Inferior parietal cortex (tissue), 1 donor: ENCODE data around the gene MPI.
A peak's percentile ranks its signal among the peaks of the same experiment; 100 is the strongest.
"Not testable (repeated sequence)": the region's sequence is repeated elsewhere in the genome, so short reads cannot be mapped to it uniquely, and the experiment has no call there.

Experiments
- DNase-seq: peaks from one replicate; pipeline ENCODE4 v3.0.0-alpha.2; 2016; ENCODE audit errors: extremely low spot score

Gene MPI

GRCh38 chr15:74933573-74933972, 43.7 kb downstream of the MPI start:
- DNase-seq = no peak

- DNase-seq = not testable (repeated sequence)
Observed at GRCh38 chr15:74935193-74935592, 45.4 kb downstream of the MPI start.

DNA sequence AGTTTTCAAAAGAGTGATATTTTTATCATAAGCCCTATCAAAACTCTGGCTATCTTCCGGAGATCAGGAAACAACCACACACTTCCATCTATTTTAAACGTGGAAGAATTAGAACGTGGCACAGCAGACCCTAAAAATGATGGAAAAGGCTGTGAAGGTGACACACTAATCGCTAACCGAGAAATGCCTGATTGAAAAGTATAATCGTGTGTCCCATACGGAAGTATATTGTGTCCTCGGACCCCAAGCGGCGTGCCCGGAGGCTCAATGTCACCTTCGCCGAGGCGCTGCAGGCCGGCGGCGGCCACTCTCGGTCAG, 47.4 kb downstream of the MPI start:
- peak; percentile 29 for DNase-seq

DNA sequence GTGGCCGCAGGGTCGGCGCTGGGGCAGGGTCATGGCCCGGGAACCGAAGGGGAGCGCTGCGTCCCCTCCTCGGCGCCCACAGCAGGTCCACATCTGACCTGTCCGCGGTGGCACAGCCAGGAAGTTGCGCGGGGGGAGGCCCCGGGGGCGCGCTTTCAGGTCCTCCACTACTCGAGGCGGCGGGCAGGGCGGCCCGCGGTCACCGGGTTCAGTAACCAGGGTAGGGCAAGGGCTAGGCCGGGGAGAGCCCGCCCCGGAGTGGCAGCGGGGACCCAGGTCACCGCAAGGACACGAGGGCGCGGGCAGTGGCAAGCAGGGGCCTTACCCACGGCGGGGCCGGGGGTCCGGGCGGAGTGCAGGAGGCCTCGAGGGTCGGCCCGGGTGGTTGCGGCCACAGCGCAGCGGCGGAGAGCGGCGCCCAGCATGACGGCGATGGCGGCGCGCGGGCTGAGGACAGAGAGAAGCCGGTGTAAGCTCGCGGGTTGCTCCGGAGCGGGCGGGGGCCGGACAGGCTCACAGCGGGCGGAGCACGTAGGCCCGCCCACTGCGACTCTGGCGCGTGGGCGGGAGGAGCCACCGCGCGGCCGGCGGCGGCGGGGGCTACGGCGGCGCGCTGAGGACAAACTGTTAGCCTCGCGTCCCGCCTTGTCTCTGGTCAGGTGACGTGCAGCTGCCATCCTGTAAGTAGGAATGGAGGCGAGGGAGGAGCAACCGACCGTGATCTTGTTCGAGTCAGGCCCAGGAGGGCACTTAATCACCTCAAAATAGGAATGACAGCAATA, 47.9 kb downstream of the MPI start, which contains the start of gene COX5A:
TSS of gene COX5A (minus strand) at position 484 of the 782 bp plus-strand sequence. CDS start at position 425, 59 bp downstream.
- DNase-seq = peak; percentile 93

DNA sequence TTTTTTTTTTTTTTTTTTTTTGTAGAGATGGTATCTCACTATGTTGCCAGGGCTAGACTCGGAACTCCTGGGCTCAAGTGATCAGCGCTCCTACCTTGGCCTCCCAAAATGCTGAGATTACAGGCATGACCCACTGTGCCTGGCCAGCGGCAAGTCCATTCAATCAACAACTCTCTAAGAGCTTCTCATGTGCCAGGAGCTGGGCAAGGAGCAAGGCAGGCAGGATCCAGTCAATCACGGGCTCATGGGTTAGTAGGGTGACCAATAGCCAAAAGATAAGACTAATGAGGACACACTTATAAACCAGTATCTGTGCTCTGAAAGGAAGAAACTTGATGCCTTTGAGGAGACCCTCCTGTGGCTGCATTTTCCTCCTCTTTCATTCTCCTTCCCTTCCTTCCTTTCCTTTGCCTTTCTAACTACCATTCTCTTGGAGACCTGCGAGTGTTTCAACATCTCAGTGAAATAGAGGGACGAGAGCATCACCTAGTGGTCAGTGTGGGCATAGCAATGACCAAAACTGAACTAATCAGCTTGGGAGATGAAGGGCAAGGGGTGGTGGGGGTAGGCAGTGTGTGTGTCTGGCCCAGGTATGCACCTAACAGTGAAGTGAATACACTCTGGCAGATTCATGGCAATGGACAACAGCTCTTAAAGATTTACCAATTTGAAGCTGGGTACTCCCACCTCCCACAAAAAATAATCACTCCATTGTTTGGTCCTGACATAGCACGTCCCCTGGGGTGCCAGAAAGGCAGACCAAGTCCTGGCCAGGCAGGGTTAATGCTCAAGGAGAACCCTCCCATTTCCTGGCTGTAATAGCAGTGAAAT, 60.5 kb downstream of the MPI start:
- peak; percentile 95 for DNase-seq

DNA sequence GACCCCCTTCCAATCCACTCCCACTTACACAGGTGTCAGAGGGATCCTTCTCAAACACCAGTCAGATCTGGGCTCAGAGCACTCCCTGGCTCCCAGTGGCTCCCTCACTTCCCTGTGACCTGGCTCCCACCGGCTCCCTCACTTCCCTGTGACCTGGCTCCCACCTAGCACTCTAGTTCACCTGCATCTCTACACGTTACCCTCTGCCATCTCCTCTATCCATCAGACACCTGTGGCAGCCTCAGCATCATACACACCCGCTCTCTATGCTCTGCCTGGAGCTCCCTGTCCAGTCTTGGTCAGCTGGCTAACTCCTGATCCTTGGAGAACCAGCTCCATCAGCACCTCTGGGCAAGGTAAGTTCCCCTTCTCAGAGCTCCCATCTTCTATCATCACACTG, 61.2 kb downstream of the MPI start:
- DNase-seq = no peak
